LHCN-M2 (cell line): ENCODE measurements around the gene ALDH1A1. TPM values are rescaled to one million over a fixed set of nuclear protein-coding genes. Genes with fewer than 3 reads are reported as not detected.

Source experiments
- DNase-seq: peaks from one replicate; pipeline ENCODE4 v3.0.0-alpha.2; 2012; ENCODE audit warnings: low read depth
- total RNA-seq: library from RNA; depleted of rRNA; stranded (reverse); fragments of >200 nt; gene quantifications from 2 replicates; pipeline ENCODE4 v1.2.3, GENCODE V29; 2014; rRNA removed

The ALDH1A1 gene
- total RNA-seq, 1 experiment from 2014 or later: 163 TPM

DNA sequence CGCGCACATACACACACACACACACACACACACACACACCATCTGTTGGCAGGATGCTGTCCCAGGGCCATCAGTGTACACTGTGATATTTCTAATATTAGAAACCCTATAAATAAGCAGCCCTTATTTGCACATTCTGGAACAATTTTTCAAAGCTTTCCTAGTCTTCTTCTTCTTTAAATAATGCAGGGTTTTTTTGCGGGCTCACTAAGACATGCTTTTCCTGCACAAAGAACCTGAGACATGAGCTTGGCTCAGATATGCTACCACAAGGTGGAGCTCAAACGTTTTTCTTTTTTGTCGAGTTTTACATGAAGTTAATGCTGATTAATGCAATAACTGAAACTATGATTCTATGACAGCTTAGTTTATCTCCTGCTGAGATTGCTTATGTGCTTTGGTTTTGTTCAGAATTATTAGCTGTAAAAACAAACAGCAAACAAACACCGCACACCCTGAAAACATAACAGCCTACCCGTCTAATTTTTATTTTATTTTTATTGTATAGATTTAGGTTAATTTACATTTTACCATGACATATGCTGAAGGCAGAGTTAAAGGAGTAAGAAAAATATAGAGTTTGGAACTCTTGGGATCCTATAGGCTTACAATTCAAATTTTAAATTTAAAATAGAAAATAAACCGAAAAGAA, 95.8 kb downstream of the ALDH1A1 start:
- peak; percentile 75 for DNase-seq

DNA sequence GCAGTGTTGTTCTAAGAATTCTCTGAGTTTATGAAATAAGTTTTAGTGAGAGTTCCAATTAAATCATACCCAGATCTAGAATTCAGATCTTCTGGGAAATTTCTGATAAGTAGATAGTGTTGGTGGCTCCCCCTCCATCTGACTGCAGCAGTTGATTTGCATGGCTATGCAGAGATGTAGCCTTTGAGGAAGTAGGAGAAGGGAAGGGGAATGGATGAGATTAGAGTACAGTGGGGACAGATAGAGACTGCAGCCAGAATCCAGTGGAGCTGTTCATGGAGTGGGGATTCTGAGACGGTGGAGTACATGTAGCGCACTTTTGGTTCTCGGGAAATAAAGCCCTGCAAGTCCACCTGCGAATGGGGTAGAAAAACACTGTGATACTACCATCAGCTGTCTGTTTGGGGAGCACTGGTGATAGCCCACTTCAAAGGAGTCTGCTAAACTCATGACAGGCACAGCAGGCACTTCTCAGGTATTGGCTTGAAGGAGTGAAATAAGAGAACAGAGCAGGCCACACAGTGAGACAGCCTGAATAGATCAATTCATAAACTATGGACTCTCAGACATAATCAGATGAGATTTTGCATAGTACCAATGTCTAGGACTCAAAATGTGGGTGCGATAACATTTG, 96.8 kb downstream of the ALDH1A1 start:
- DNase-seq: no peak

DNA sequence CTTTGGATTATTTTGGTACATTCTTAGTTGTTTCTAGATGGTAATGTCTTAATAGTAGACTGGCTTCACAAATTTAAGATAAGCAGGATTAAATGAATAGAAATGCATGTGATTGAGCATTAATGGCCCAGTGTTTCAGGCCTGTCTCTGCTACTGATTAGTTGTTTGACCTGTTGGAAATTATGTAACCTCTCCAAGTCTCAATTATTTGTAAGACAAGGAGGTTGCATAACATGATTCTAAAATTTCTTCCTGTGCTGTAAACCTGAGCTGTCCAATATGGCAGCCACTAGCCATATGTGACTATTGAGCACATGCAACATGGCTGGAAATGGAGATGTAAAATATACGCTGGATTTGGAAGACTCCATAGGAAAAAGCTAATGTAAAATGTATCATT, 97.5 kb downstream of the ALDH1A1 start:
- DNase-seq: no peak

Other genes with a start within 250 kb of the ALDH1A1 start
- gene ANXA1, start 198.8 kb upstream of the ALDH1A1 start, total RNA-seq: 438 and 444 TPM in 2 replicates